AG04450 (cell line): Measurements from ENCODE around the gene PCSK6. TPM values are rescaled to one million over a fixed set of nuclear protein-coding genes. Genes with fewer than 3 reads are reported as not detected.

Experiments used
- CTCF ChIA-PET: fragments of 300-600, 350-600 bp; formaldehyde crosslinking; extraction: SDS; loops from one replicate; lab custom pipeline; 2022; ENCODE audit warnings: antibody characterized with exemption, inconsistent platforms; lab: Charles Lee
- POLR2A ChIA-PET: fragments of 350-600 bp; formaldehyde crosslinking; extraction: SDS; loops from one replicate; lab custom pipeline; 2021; ENCODE audit warnings: antibody characterized with exemption, inconsistent platforms; lab: Yijun Ruan, JAX
- DNase-seq: peaks from one replicate; pipeline ENCODE4 v3.0.0-alpha.2; 2011; ENCODE audit warnings: low read depth, low spot score
- H3K27ac ChIP-seq: one replicate; pipeline ENCODE4 v1.5.1; 2012; ENCODE audit warnings: low read depth, low read length, control low read depth
- H3K27me3 ChIP-seq: one replicate; pipeline ENCODE4 v1.6.0; 2012; ENCODE audit warnings: low read length; ENCODE audit not compliant: control insufficient read depth, insufficient read depth
- H3K4me3 ChIP-seq: 2 replicates; pipeline ENCODE4 v1.5.1; 2011; ENCODE audit warnings: mild to moderate bottlenecking, low read depth, low read length, control low read depth
- H3K9me3 ChIP-seq: 2 replicates; pipeline ENCODE4 v1.5.1; 2012; ENCODE audit warnings: low read length; ENCODE audit not compliant: control insufficient read depth, insufficient read depth
- polyA plus RNA-seq: library from polyadenylated mRNA; depleted of rRNA; stranded (reverse); fragments of >200 nt; gene quantifications from 2 replicates; pipeline ENCODE4 v1.2.3, GENCODE V29; 2011
- TF ChIP-seq, protein P1 (sequence below): IDR thresholded peaks from 2 replicates; pipeline ENCODE4 v1.5.1; 2011; ENCODE audit warnings: low read depth, low read length, control low read depth, inconsistent platforms

PCSK6 gene
- polyA plus RNA-seq, 1 experiment = 0.06 TPM

DNA sequence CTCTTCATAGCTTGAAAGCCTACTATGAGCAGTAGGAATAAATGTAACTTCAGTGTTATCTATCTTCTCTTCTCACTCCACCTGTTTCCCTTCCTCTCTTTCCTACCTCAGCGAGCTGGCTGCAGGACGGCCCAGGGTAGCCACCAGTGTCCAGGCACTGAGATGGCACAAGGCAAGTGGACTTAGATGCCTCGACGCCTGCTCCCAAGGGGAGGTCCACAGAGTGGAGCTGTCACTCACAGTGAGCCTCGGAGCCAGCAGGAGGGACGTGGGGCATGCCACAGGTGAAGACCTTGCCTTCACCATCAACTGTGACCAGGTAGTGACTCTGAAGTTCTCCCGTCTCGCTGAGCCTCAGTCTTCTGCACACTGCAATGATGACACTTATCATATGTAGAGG is 88.2 kb downstream of the PCSK6 start:
- CTCF ChIA-PET = no interaction called here
- Histone ChIP-seq H3K9me3 (peaks cover 7% of the 10 kb centered on the region; the same call in 1 of the 2 replicates), H3K4me3 (no peak overlapping the region), H3K27me3 (peaks cover under 1% of the 10 kb centered on the region), H3K27ac (no peak overlapping the region)
- TF ChIP-seq, protein P1, sequence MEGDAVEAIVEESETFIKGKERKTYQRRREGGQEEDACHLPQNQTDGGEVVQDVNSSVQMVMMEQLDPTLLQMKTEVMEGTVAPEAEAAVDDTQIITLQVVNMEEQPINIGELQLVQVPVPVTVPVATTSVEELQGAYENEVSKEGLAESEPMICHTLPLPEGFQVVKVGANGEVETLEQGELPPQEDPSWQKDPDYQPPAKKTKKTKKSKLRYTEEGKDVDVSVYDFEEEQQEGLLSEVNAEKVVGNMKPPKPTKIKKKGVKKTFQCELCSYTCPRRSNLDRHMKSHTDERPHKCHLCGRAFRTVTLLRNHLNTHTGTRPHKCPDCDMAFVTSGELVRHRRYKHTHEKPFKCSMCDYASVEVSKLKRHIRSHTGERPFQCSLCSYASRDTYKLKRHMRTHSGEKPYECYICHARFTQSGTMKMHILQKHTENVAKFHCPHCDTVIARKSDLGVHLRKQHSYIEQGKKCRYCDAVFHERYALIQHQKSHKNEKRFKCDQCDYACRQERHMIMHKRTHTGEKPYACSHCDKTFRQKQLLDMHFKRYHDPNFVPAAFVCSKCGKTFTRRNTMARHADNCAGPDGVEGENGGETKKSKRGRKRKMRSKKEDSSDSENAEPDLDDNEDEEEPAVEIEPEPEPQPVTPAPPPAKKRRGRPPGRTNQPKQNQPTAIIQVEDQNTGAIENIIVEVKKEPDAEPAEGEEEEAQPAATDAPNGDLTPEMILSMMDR = no peak
- POLR2A ChIA-PET = no interaction called here
- no peak for DNase-seq

DNA sequence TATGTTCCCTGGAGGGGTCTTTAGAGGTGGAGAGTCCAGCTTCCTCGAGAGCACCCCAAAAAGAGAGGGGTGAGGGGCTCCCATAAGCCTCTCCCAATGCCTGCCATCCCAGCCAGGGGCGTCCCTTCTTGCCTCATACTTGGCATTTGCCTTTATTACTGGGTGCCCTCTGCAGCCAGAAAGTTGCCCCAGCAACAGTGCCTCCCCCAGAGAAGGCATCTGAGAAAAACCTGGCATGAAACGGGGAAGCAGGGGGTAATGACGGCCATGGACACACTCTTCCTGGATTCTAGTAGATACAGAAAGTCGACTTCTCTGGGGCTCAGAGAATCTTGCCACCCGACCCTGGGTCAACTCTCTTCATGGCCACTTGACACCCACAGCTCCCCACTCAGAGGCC is 90.1 kb downstream of the PCSK6 start:
- CTCF ChIA-PET = no interaction called here
- Histone ChIP-seq H3K27me3 (peaks cover 2% of the 10 kb centered on the region), H3K27ac (no peak overlapping the region), H3K9me3 (peaks cover 7% of the 10 kb centered on the region; the same call in 1 of the 2 replicates), H3K4me3 (no peak overlapping the region)
- POLR2A ChIA-PET = no interaction called here
- DNase-seq = no peak
- TF ChIP-seq, protein P1 = no peak

- Histone ChIP-seq H3K27me3 (peaks cover 2% of the 10 kb centered on the region), H3K9me3 (peaks cover 7% of the 10 kb centered on the region; the same call in 1 of the 2 replicates), H3K4me3 (no peak overlapping the region), H3K27ac (no peak overlapping the region)
- DNase-seq = no peak
- TF ChIP-seq, protein P1 = no peak
- ChIA-PET CTCF (no interaction called here), POLR2A (no interaction called here)
These were observed 91.3 kb downstream of the PCSK6 start for GRCh38 chr15:101398247-101398646.

- no peak for DNase-seq
- Histone ChIP-seq H3K27me3 (peaks cover 2% of the 10 kb centered on the region), H3K27ac (no peak overlapping the region), H3K9me3 (peaks cover 7% of the 10 kb centered on the region; the same call in 1 of the 2 replicates), H3K4me3 (no peak overlapping the region)
- CTCF ChIA-PET = no interaction called here
- POLR2A ChIA-PET = no interaction called here
- TF ChIP-seq, protein P1 = no peak
These were observed 91.9 kb downstream of the PCSK6 start for GRCh38 chr15:101397521-101398003.

- no peak for DNase-seq
- H3K9me3 ChIP-seq = peaks cover 7% of the 10 kb centered on the region; the same call in 1 of the 2 replicates
- peaks cover 2% of the 10 kb centered on the region for H3K27me3 ChIP-seq
- no peak overlapping the region for H3K4me3 ChIP-seq
- POLR2A ChIA-PET = no interaction called here
- CTCF ChIA-PET = no interaction called here
- TF ChIP-seq, protein P1 = no peak
- H3K27ac ChIP-seq = no peak overlapping the region
These were observed 92.8 kb downstream of the PCSK6 start for GRCh38 chr15:101396484-101397261.
